ENCODE data around the gene ALKAL2. TPM values are rescaled to one million over a fixed set of nuclear protein-coding genes. Genes with fewer than 3 reads are reported as not detected.
A peak's percentile ranks its signal among the peaks of the same experiment; 100 is the strongest.

ALKAL2 gene
- polyA plus RNA-seq, 1 donor = 4.4 TPM

GRCh38 chr2:273333-273732, 14.6 kb downstream of the ALKAL2 start:
- peaks cover 38% of the 10 kb centered on the region for H3K36me3 ChIP-seq (ENCODE audit: control insufficient read depth, insufficient read depth, low read length)
- DNase-seq = no peak
- no CpG with 5 or more reads among the region's 6 CpGs for WGBS (ENCODE audit: insufficient coverage, low lambda C conversion rate)

GRCh38 chr2:271917-272316, 16.0 kb downstream of the ALKAL2 start:
- H3K4me3 ChIP-seq (ENCODE audit: low read length) = no peak overlapping the region
- WGBS (ENCODE audit: insufficient coverage, low lambda C conversion rate) = no CpG with 5 or more reads among the region's 12 CpGs
- H3K9me3 ChIP-seq (ENCODE audit: control insufficient read depth, low read depth, low read length) = no peaks in the 10 kb centered on the region
- no peak overlapping the region for H3K27ac ChIP-seq (ENCODE audit: low read length)
- no peaks in the 10 kb centered on the region for H3K4me1 ChIP-seq (ENCODE audit: control insufficient read depth, insufficient read depth, low read length)
- peaks cover 27% of the 10 kb centered on the region for H3K36me3 ChIP-seq (ENCODE audit: control insufficient read depth, insufficient read depth, low read length)
- no peak for DNase-seq
- no peaks in the 10 kb centered on the region for H3K27me3 ChIP-seq (ENCODE audit: control insufficient read depth, insufficient read depth, low read length)

More at GRCh38 chr2:273333-273732, 14.6 kb downstream of the ALKAL2 start:
- H3K27ac ChIP-seq (ENCODE audit: low read length) = no peak overlapping the region
- no peak overlapping the region for H3K4me3 ChIP-seq (ENCODE audit: low read length)
- H3K9me3 ChIP-seq (ENCODE audit: control insufficient read depth, low read depth, low read length) = no peaks in the 10 kb centered on the region
- H3K27me3 ChIP-seq (ENCODE audit: control insufficient read depth, insufficient read depth, low read length) = no peaks in the 10 kb centered on the region
- H3K4me1 ChIP-seq (ENCODE audit: control insufficient read depth, insufficient read depth, low read length) = no peaks in the 10 kb centered on the region

GRCh38 chr2:270861-271260, 17.0 kb downstream of the ALKAL2 start:
- Histone ChIP-seq H3K27me3 (ENCODE audit: control insufficient read depth, insufficient read depth, low read length) (no peaks in the 10 kb centered on the region), H3K36me3 (ENCODE audit: control insufficient read depth, insufficient read depth, low read length) (peaks cover 21% of the 10 kb centered on the region), H3K9me3 (ENCODE audit: control insufficient read depth, low read depth, low read length) (no peaks in the 10 kb centered on the region), H3K4me1 (ENCODE audit: control insufficient read depth, insufficient read depth, low read length) (peaks cover 5% of the 10 kb centered on the region), H3K27ac (ENCODE audit: low read length) (no peak overlapping the region), H3K4me3 (ENCODE audit: low read length) (no peak overlapping the region)
- no CpG with 5 or more reads among the region's 4 CpGs for WGBS (ENCODE audit: insufficient coverage, low lambda C conversion rate)
- DNase-seq = no peak

- Histone ChIP-seq H3K27me3 (ENCODE audit: control insufficient read depth, insufficient read depth, low read length) (no peaks in the 10 kb centered on the region), H3K27ac (ENCODE audit: low read length) (no peak overlapping the region), H3K4me1 (ENCODE audit: control insufficient read depth, insufficient read depth, low read length) (peaks cover 5% of the 10 kb centered on the region), H3K9me3 (ENCODE audit: control insufficient read depth, low read depth, low read length) (no peaks in the 10 kb centered on the region), H3K4me3 (ENCODE audit: low read length) (no peak overlapping the region), H3K36me3 (ENCODE audit: control insufficient read depth, insufficient read depth, low read length) (peaks cover 19% of the 10 kb centered on the region)
- DNase-seq = no peak
- WGBS (ENCODE audit: insufficient coverage, low lambda C conversion rate) = 80% methylated on average over 1 of the region's 4 CpGs
Observed at GRCh38 chr2:269356-270030, 18.4 kb downstream of the ALKAL2 start.

GRCh38 chr2:268323-268722, 19.6 kb downstream of the ALKAL2 start:
- DNase-seq = no peak
- Histone ChIP-seq H3K4me3 (ENCODE audit: low read length) (no peak overlapping the region), H3K36me3 (ENCODE audit: control insufficient read depth, insufficient read depth, low read length) (peaks cover 13% of the 10 kb centered on the region), H3K4me1 (ENCODE audit: control insufficient read depth, insufficient read depth, low read length) (peaks cover 5% of the 10 kb centered on the region), H3K9me3 (ENCODE audit: control insufficient read depth, low read depth, low read length) (no peaks in the 10 kb centered on the region), H3K27me3 (ENCODE audit: control insufficient read depth, insufficient read depth, low read length) (no peaks in the 10 kb centered on the region), H3K27ac (ENCODE audit: low read length) (no peak overlapping the region)

GRCh38 chr2:264493-265468, 23.1 kb downstream of the ALKAL2 start, which contains the start of gene ACP1:
TSS of gene ACP1 (plus strand) at chr2:264947. CDS start at chr2:264965, 18 bp downstream.
- Histone ChIP-seq H3K4me3 (ENCODE audit: low read length) (peak within 1 kb of the TSS; percentile 85), H3K27ac (ENCODE audit: low read length) (peak within 1 kb of the TSS; percentile 96), H3K27me3 (ENCODE audit: control insufficient read depth, insufficient read depth, low read length) (no peaks in the 10 kb centered on the region), H3K9me3 (ENCODE audit: control insufficient read depth, low read depth, low read length) (no peaks in the 10 kb centered on the region), H3K4me1 (ENCODE audit: control insufficient read depth, insufficient read depth, low read length) (peaks cover 21% of the 10 kb centered on the region), H3K36me3 (ENCODE audit: control insufficient read depth, insufficient read depth, low read length) (no peaks in the 10 kb centered on the region)
- peak; percentile 99 for DNase-seq
- no CpG with 5 or more reads among the region's 73 CpGs for WGBS (ENCODE audit: insufficient coverage, low lambda C conversion rate)

GRCh38 chr2:263774-264492, 24.0 kb downstream of the ALKAL2 start, which contains the start of gene SH3YL1:
TSS of gene SH3YL1 (minus strand) at chr2:264032. CDS start at chr2:263984, 48 bp downstream.
- WGBS (ENCODE audit: insufficient coverage, low lambda C conversion rate) = no CpG with 5 or more reads among the region's 77 CpGs
- Histone ChIP-seq H3K36me3 (ENCODE audit: control insufficient read depth, insufficient read depth, low read length) (no peaks in the 10 kb centered on the region), H3K27me3 (ENCODE audit: control insufficient read depth, insufficient read depth, low read length) (no peaks in the 10 kb centered on the region), H3K4me3 (ENCODE audit: low read length) (peak within 1 kb of the TSS; percentile 85), H3K27ac (ENCODE audit: low read length) (peak within 1 kb of the TSS; percentile 96), H3K9me3 (ENCODE audit: control insufficient read depth, low read depth, low read length) (no peaks in the 10 kb centered on the region), H3K4me1 (ENCODE audit: control insufficient read depth, insufficient read depth, low read length) (peaks cover 21% of the 10 kb centered on the region)
- peak; percentile 82 to 93 for DNase-seq

GRCh38 chr2:263022-263738, 24.7 kb downstream of the ALKAL2 start:
- peaks cover 21% of the 10 kb centered on the region for H3K4me1 ChIP-seq (ENCODE audit: control insufficient read depth, insufficient read depth, low read length)
- H3K9me3 ChIP-seq (ENCODE audit: control insufficient read depth, low read depth, low read length) = no peaks in the 10 kb centered on the region
- peak in 1 of 2 donors; percentile 63 for DNase-seq
- no peaks in the 10 kb centered on the region for H3K36me3 ChIP-seq (ENCODE audit: control insufficient read depth, insufficient read depth, low read length)
- no CpG with 5 or more reads among the region's 42 CpGs for WGBS (ENCODE audit: insufficient coverage, low lambda C conversion rate)
- peak overlapping the region; percentile 85 for H3K4me3 ChIP-seq (ENCODE audit: low read length)
- no peaks in the 10 kb centered on the region for H3K27me3 ChIP-seq (ENCODE audit: control insufficient read depth, insufficient read depth, low read length)
- H3K27ac ChIP-seq (ENCODE audit: low read length) = peak overlapping the region; percentile 96

GRCh38 chr2:262117-262516, 25.8 kb downstream of the ALKAL2 start:
- Histone ChIP-seq H3K27ac (ENCODE audit: low read length) (no peak overlapping the region), H3K36me3 (ENCODE audit: control insufficient read depth, insufficient read depth, low read length) (no peaks in the 10 kb centered on the region), H3K27me3 (ENCODE audit: control insufficient read depth, insufficient read depth, low read length) (no peaks in the 10 kb centered on the region), H3K4me3 (ENCODE audit: low read length) (no peak overlapping the region), H3K4me1 (ENCODE audit: control insufficient read depth, insufficient read depth, low read length) (peaks cover 21% of the 10 kb centered on the region), H3K9me3 (ENCODE audit: control insufficient read depth, low read depth, low read length) (no peaks in the 10 kb centered on the region)
- no peak for DNase-seq
- WGBS (ENCODE audit: insufficient coverage, low lambda C conversion rate) = no CpG with 5 or more reads among the region's 3 CpGs

Measured in large intestine (tissue), 3 donors.